ENCODE data around the gene SDF2.

DNA sequence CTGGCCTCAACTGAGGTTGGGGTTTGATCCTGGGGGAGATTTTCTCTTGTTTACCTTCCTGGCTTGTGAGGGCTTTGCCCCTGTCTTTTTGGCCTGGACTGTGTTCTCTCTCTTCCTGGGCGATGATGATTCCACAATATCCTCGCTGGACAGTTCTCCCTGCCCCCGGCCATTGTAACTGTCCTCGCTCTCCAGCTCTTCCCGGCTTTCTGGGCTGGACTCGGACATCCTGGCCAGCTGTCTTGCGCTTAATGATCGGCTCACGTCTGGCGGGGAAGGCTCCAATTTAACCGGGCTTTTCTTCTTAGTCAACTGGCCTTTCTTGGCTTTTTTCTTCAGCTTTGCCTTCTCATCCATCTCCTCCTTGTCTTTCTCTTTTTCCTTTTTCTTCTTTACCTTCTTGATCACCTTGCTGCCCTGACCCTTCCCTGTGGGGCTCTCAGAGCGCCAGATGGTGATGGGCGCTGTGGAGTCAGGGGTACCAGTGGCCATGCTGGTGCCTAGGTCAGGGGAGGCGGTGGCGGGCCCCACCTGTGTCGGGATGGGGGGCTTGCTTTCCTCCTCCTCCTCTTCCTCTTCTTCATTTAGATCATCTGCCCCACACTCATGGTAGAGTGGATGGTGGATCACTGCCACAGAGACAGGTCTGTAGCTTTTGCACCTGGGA, 42.0 kb upstream of the SDF2 start:
- TF ChIP-seq, protein P1, sequence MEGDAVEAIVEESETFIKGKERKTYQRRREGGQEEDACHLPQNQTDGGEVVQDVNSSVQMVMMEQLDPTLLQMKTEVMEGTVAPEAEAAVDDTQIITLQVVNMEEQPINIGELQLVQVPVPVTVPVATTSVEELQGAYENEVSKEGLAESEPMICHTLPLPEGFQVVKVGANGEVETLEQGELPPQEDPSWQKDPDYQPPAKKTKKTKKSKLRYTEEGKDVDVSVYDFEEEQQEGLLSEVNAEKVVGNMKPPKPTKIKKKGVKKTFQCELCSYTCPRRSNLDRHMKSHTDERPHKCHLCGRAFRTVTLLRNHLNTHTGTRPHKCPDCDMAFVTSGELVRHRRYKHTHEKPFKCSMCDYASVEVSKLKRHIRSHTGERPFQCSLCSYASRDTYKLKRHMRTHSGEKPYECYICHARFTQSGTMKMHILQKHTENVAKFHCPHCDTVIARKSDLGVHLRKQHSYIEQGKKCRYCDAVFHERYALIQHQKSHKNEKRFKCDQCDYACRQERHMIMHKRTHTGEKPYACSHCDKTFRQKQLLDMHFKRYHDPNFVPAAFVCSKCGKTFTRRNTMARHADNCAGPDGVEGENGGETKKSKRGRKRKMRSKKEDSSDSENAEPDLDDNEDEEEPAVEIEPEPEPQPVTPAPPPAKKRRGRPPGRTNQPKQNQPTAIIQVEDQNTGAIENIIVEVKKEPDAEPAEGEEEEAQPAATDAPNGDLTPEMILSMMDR (IDR thresholded peaks at IDR 0.05): no peak
- TF ChIP-seq EZH2 (IDR thresholded peaks at IDR 0.05): no peak
- TF ChIP-seq EZH2phosphoT487 (IDR thresholded peaks at IDR 0.05): no peak
